Smooth muscle cell (in vitro differentiated cells): ENCODE results near the gene ACAD8. TPM values are rescaled to one million over a fixed set of nuclear protein-coding genes. Genes with fewer than 3 reads are reported as not detected.
A peak's percentile ranks its signal among the peaks of the same experiment; 100 is the strongest.

Source experiments
- DNase-seq: peaks from one replicate; lab custom pipeline; 2025; ENCODE audit not compliant: unreplicated experiment; lab: John Stamatoyannopoulos, UW
- H2AFZ ChIP-seq: fragments of 200-600 bp; sonication (generic); 2 replicates; pipeline ENCODE4 v1.6.0; 2016; ENCODE audit warnings: antibody characterized with exemption, low read depth, mild to moderate bottlenecking
- H3F3A ChIP-seq: fragments of 200-600 bp; sonication (generic); 2 replicates; pipeline ENCODE4 v1.6.0; 2017; ENCODE audit warnings: antibody characterized with exemption, low read depth
- H3K27ac ChIP-seq: fragments of 200-600 bp; sonication (generic); 2 replicates; pipeline ENCODE4 v1.5.1; 2016; ENCODE audit warnings: low read depth, mild to moderate bottlenecking
- H3K27me3 ChIP-seq: fragments of 200-600 bp; sonication (generic); 2 replicates; pipeline ENCODE4 v1.6.1; 2016; ENCODE audit warnings: low read depth, mild to moderate bottlenecking
- H3K36me3 ChIP-seq: fragments of 200-600 bp; sonication (generic); 2 replicates; pipeline ENCODE4 v1.5.1; 2016; ENCODE audit warnings: low read depth
- H3K4me1 ChIP-seq: fragments of 200-600 bp; sonication (generic); 2 replicates; pipeline ENCODE4 v1.5.1; 2016; ENCODE audit warnings: low read depth
- H3K4me2 ChIP-seq: fragments of 200-600 bp; sonication (generic); 2 replicates; pipeline ENCODE4 v1.6.0; 2016; ENCODE audit warnings: mild to moderate bottlenecking
- H3K4me3 ChIP-seq: fragments of 200-600 bp; sonication (generic); 2 replicates; pipeline ENCODE4 v1.5.1; 2016; ENCODE audit warnings: mild to moderate bottlenecking
- H3K79me2 ChIP-seq: fragments of 200-600 bp; sonication (generic); 2 replicates; pipeline ENCODE4 v1.6.0; 2016; ENCODE audit warnings: low read depth, mild to moderate bottlenecking
- H3K9ac ChIP-seq: fragments of 200-600 bp; sonication (generic); 2 replicates; pipeline ENCODE4 v1.6.0; 2016; ENCODE audit warnings: low read depth
- H3K9me3 ChIP-seq: fragments of 200-600 bp; sonication (generic); replicated peaks from 2 replicates; pipeline ENCODE4 v1.5.1; 2016; ENCODE audit warnings: low read depth
- H4K20me1 ChIP-seq: fragments of 200-600 bp; sonication (generic); 2 replicates; pipeline ENCODE4 v1.6.0; 2016; ENCODE audit warnings: low read depth
- WGBS: methylation state at CpG from one replicate; pipeline ENCODE4 v1.1.7; 2016; ENCODE audit warnings: low lambda C conversion rate; 5-methylcytosine and 5-hydroxymethylcytosine counted together
- polyA plus RNA-seq: library from polyadenylated mRNA; unstranded; fragments of >200 nt; fragmentation: Nextera tagmentation; extraction: Ambion mirVana; gene quantifications from 2 replicates; pipeline ENCODE4 v1.2.1, GENCODE V29; 2016
- total RNA-seq: library from RNA; depleted of rRNA; stranded (reverse); fragments of >200 nt; gene quantifications from 2 replicates; pipeline ENCODE4 v1.2.3, GENCODE V29; 2014
- TF ChIP-seq, protein P1 (sequence below): fragments of 200-600 bp; sonication (generic); IDR thresholded peaks from 2 replicates; pipeline ENCODE4 v1.5.1; 2017; ENCODE audit warnings: borderline replicate concordance, mild to moderate bottlenecking, antibody characterized with exemption; ENCODE audit not compliant: insufficient read depth, poor library complexity, severe bottlenecking

Gene ACAD8
- total and polyA plus RNA-seq, 2 experiments from 2014 or later, result 11.7 to 12.4 TPM

GRCh38 chr11:134266841-134267251 is 13.5 kb downstream of the ACAD8 start:
- Histone ChIP-seq H3K4me2 (peak overlapping the region; percentile 46), H3K27ac (no peak overlapping the region), H2AFZ (no peak overlapping the region), H3K27me3 (peaks cover 12% of the 10 kb centered on the region), H4K20me1 (no peaks in the 10 kb centered on the region), H3K9me3 (no peaks in the 10 kb centered on the region), H3K9ac (no peak overlapping the region), H3K4me1 (no peaks in the 10 kb centered on the region), H3K36me3 (no peaks in the 10 kb centered on the region), H3F3A (no peaks in the 10 kb centered on the region), H3K79me2 (no peaks in the 10 kb centered on the region), H3K4me3 (no peak overlapping the region)
- DNase-seq, result no peak
- WGBS, result 27% methylated on average over 3 of the region's 3 CpGs
- TF ChIP-seq, protein P1, sequence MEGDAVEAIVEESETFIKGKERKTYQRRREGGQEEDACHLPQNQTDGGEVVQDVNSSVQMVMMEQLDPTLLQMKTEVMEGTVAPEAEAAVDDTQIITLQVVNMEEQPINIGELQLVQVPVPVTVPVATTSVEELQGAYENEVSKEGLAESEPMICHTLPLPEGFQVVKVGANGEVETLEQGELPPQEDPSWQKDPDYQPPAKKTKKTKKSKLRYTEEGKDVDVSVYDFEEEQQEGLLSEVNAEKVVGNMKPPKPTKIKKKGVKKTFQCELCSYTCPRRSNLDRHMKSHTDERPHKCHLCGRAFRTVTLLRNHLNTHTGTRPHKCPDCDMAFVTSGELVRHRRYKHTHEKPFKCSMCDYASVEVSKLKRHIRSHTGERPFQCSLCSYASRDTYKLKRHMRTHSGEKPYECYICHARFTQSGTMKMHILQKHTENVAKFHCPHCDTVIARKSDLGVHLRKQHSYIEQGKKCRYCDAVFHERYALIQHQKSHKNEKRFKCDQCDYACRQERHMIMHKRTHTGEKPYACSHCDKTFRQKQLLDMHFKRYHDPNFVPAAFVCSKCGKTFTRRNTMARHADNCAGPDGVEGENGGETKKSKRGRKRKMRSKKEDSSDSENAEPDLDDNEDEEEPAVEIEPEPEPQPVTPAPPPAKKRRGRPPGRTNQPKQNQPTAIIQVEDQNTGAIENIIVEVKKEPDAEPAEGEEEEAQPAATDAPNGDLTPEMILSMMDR, result no peak

DNA sequence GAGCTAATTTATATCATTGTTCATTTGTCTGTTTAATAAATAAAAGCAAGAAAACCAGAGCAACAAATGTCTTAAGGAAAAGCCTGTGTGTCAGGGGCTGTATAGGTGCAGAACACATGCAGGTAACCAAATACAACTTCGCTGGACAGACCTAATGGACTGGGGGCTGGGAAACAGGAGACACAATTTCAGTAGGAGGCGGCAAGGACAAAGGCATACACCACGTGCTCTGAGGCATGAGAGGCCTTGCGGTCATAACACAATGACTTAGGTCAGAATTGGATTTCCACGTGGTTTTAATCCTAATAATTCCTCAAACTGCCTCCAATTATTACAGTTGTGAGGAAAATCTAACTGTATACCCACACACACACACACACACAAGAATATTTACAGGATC is 14.1 kb downstream of the ACAD8 start:
- H3K27me3 ChIP-seq, result peaks cover 15% of the 10 kb centered on the region
- no peak for DNase-seq
- TF ChIP-seq, protein P1, result no peak
- no peak overlapping the region for H3K4me3 ChIP-seq
- no peak overlapping the region for H3K4me2 ChIP-seq
- H3K79me2 ChIP-seq, result no peaks in the 10 kb centered on the region
- H3K36me3 ChIP-seq, result no peaks in the 10 kb centered on the region
- WGBS, result 67% methylated on average over 5 of the region's 5 CpGs
- H4K20me1 ChIP-seq, result no peaks in the 10 kb centered on the region
- H2AFZ ChIP-seq, result no peak overlapping the region
- no peaks in the 10 kb centered on the region for H3F3A ChIP-seq
- H3K9me3 ChIP-seq, result no peaks in the 10 kb centered on the region
- H3K27ac ChIP-seq, result no peak overlapping the region
- H3K9ac ChIP-seq, result no peak overlapping the region
- no peaks in the 10 kb centered on the region for H3K4me1 ChIP-seq

DNA sequence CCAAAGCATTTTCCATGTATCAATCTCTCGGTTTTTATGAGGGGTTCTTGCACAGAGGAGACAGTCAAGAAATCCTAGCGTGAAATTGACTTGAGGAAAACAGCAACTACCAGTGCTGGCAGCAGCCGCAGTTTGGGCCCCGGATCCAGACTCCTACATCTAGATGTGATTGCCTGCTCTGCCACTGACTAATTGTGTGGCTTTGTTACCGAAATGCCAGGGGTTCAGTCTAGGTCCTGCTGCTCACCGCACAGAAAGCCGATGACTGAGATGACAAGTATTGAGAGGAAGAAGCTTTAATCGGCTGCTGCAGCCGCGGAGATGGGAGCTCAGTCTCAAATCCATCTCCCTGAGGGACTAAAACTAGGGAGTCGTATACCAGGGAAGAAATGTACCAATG is 14.6 kb downstream of the ACAD8 start:
- no peaks in the 10 kb centered on the region for H3K9me3 ChIP-seq
- no peaks in the 10 kb centered on the region for H3K36me3 ChIP-seq
- no peak overlapping the region for H3K27ac ChIP-seq
- H3K9ac ChIP-seq, result no peak overlapping the region
- no peaks in the 10 kb centered on the region for H4K20me1 ChIP-seq
- H3K4me3 ChIP-seq, result no peak overlapping the region
- no peaks in the 10 kb centered on the region for H3K79me2 ChIP-seq
- H3K27me3 ChIP-seq, result peaks cover 21% of the 10 kb centered on the region
- H3K4me1 ChIP-seq, result no peaks in the 10 kb centered on the region
- no peak overlapping the region for H2AFZ ChIP-seq
- WGBS, result 90% methylated on average over 11 of the region's 11 CpGs
- no peak overlapping the region for H3K4me2 ChIP-seq
- DNase-seq, result no peak
- TF ChIP-seq, protein P1, result no peak
- no peaks in the 10 kb centered on the region for H3F3A ChIP-seq

DNA sequence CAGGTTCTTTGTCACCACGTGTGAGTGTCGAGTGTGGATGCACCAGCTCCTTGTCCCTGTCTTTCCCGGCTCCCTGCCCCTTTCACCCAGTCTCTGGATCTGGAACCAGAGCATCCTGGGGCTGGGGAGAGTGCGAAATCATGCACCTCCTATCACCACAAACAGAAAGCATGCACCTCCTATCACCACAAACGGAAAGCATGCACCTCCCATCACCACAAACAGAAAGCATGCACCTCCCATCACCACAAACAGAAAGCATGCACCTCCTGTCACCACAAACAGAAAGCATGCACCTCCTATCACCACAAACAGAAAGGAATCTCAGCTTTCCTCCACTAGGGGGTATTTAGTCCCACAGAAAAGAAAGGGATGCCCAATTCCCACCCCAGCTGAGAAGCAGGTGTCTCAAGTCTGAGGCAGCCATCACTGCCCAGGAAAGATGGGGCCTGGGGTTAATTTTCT is 16.9 kb downstream of the ACAD8 start:
- TF ChIP-seq, protein P1, result peak; percentile 8
- WGBS, result 64% methylated on average over 5 of the region's 5 CpGs

More for the DNA sequence above, 16.9 kb downstream of the ACAD8 start:
- Histone ChIP-seq H3K36me3 (no peaks in the 10 kb centered on the region), H3K4me1 (no peaks in the 10 kb centered on the region), H3K79me2 (no peaks in the 10 kb centered on the region), H3K27ac (no peak overlapping the region), H2AFZ (no peak overlapping the region), H3K9me3 (no peaks in the 10 kb centered on the region), H3K27me3 (peaks cover 44% of the 10 kb centered on the region), H4K20me1 (no peaks in the 10 kb centered on the region), H3K4me3 (no peak overlapping the region), H3K4me2 (no peak overlapping the region), H3K9ac (no peak overlapping the region), H3F3A (no peaks in the 10 kb centered on the region)
- DNase-seq, result no peak
